Naive thymus-derived CD4-positive, alpha-beta T cell (primary cell): ENCODE measurements around the gene STK24. TPM values are rescaled to one million over a fixed set of nuclear protein-coding genes. Genes with fewer than 3 reads are reported as not detected.

Experiments used
- ATAC-seq: fragments of 150-1000 bp; cut with Tn5 transposase; 2 replicates; pipeline ENCODE4 v1.10.0; 2021; ENCODE audit warnings: mild to moderate bottlenecking, moderate library complexity
- CTCF ChIA-PET: fragments of 350-600 bp; sonication (Branson Sonifier 250); formaldehyde crosslinking; loops from one replicate; lab custom pipeline; 2021; ENCODE audit warnings: antibody characterized with exemption; lab: Charles Lee
- POLR2A ChIA-PET: fragments of 350-600 bp; sonication (Branson Sonifier 250); formaldehyde crosslinking; loops from one replicate; lab custom pipeline; 2021; ENCODE audit warnings: antibody characterized with exemption, inconsistent platforms; lab: Charles Lee
- DNase-seq, 9 donors: peaks; one replicate each; pipeline versions ENCODE4 v3.0.0 to v3.0.0-alpha.2; 2020 to 2022; ENCODE audit warnings: mixed read lengths in 1 of 9
- H3K27ac ChIP-seq: one replicate; pipeline ENCODE4 v1.7.0; 2013; ENCODE audit warnings: mild to moderate bottlenecking, low read depth, low read length, moderate library complexity
- H3K27me3 ChIP-seq, 2 donors: one replicate each; pipeline ENCODE4 v1.7.0; 2013; ENCODE audit warnings: low read length in 2 of 2, mild to moderate bottlenecking in 2 of 2, moderate library complexity in 2 of 2; ENCODE audit not compliant: control insufficient read depth in 2 of 2, insufficient read depth in 2 of 2
- H3K36me3 ChIP-seq, 3 experiments: 1 replicate in 2 of 3; 2 replicates in 1 of 3; pipeline ENCODE4 v1.7.0; 2013; ENCODE audit warnings: low read length in 3 of 3, mild to moderate bottlenecking in 3 of 3, moderate library complexity in 1 of 3; ENCODE audit not compliant: insufficient read depth in 3 of 3, control insufficient read depth in 2 of 3
- H3K4me1 ChIP-seq, 2 donors: one replicate each; pipeline ENCODE4 v1.7.0; 2013; ENCODE audit warnings: low read length in 2 of 2, mild to moderate bottlenecking in 2 of 2, moderate library complexity in 1 of 2; ENCODE audit not compliant: control insufficient read depth in 2 of 2, insufficient read depth in 2 of 2
- H3K4me3 ChIP-seq: 2 replicates; pipeline ENCODE4 v1.7.0; 2013; ENCODE audit warnings: mild to moderate bottlenecking, low read length
- H3K9me3 ChIP-seq, 3 experiments: 1 replicate in 2 of 3; 2 replicates in 1 of 3; pipeline ENCODE4 v1.7.0; 2013; ENCODE audit warnings: low read length in 3 of 3; ENCODE audit not compliant: control insufficient read depth in 2 of 3
- H3K27ac Mint-ChIP-seq, 9 donors: one replicate each; pipeline ENCODE4 v1.8.0; 2020 to 2022; ENCODE audit warnings: mixed read lengths in 9 of 9, mild to moderate bottlenecking in 8 of 9, moderate library complexity in 5 of 9, inconsistent platforms in 2 of 9
- H3K27me3 Mint-ChIP-seq, 5 donors: one replicate each; pipeline ENCODE4 v1.8.0; 2021 to 2022; ENCODE audit warnings: mixed read lengths in 5 of 5, mild to moderate bottlenecking in 1 of 5
- H3K36me3 Mint-ChIP-seq, 5 donors: one replicate each; pipeline ENCODE4 v1.8.0; 2020 to 2022; ENCODE audit warnings: mixed read lengths in 5 of 5, mild to moderate bottlenecking in 3 of 5, inconsistent platforms in 1 of 5
- H3K4me1 Mint-ChIP-seq, 7 donors: one replicate each; pipeline ENCODE4 v1.8.0; 2020 to 2022; ENCODE audit warnings: mixed read lengths in 7 of 7, mild to moderate bottlenecking in 3 of 7, inconsistent platforms in 1 of 7
- H3K4me3 Mint-ChIP-seq, 10 donors: one replicate each; pipeline ENCODE4 v1.8.0; 2020 to 2022; ENCODE audit warnings: mild to moderate bottlenecking in 10 of 10, mixed read lengths in 10 of 10, moderate library complexity in 6 of 10, inconsistent platforms in 2 of 10
- H3K9me3 Mint-ChIP-seq, 11 donors: one replicate each; pipeline ENCODE4 v1.8.0; 2020 to 2022; ENCODE audit warnings: mixed read lengths in 11 of 11, mild to moderate bottlenecking in 4 of 11, inconsistent platforms in 1 of 11, moderate library complexity in 1 of 11
- intact Hi-C, 2 donors: fragments of 100-400 bp; cut with micrococcal nuclease; formaldehyde crosslinking; loops; one replicate each; pipeline ENCODE4 v1.15.1; 2023
- polyA plus RNA-seq, 2 donors: library from polyadenylated mRNA; unstranded; fragments of 300-500 nt; fragmentation: Illumina TruSeq; gene quantifications; one replicate each; pipeline ENCODE4 v1.2.3, GENCODE V29; 2021
- total RNA-seq, 6 experiments: library from RNA in 5 of 6; stranded (reverse) in 5 of 6; gene quantifications; 1 replicate in 5 of 6; 2 replicates in 1 of 6; pipeline ENCODE4 v1.2.3 and lab custom pipeline; 2021 to 2026

STK24 gene
- total and polyA plus RNA-seq, 7 experiments from 2014 or later: 29.8 to 148 (median 94.4) TPM

- Mint-ChIP-seq H3K4me1 (peaks cover 0 to 12% (median 4%) of the 10 kb centered on the region in 7 donors), H3K4me3 (no peak overlapping the region), H3K27me3 (no peaks in the 10 kb centered on the region), H3K9me3 (peaks cover 0 to 6% (median 0%) of the 10 kb centered on the region in 11 donors), H3K36me3 (peaks cover 0 to 4% (median 2%) of the 10 kb centered on the region in 5 donors), H3K27ac (no peak overlapping the region)
- no peaks in the 10 kb centered on the region for H3K4me1 ChIP-seq
- ATAC-seq (no peak), DNase-seq (no peak)
- H3K27ac ChIP-seq: no peak overlapping the region
- H3K4me3 ChIP-seq: no peak overlapping the region
- H3K9me3 ChIP-seq: no peaks in the 10 kb centered on the region
- intact Hi-C loops: no loop called here
- CTCF ChIA-PET: interaction anchor here (1.3 kb wide), 1 partner anchor 68 kb away, joined by 3 read pairs; no protein-coding TSS in a partner anchor
- POLR2A ChIA-PET: interaction anchor here (1.4 kb wide), 1 partner anchor 14 kb away, joined by 3 read pairs; no protein-coding TSS in a partner anchor
- no peaks in the 10 kb centered on the region for H3K36me3 ChIP-seq
- H3K27me3 ChIP-seq: no peaks in the 10 kb centered on the region
Observed at GRCh38 chr13:98585398-98585754, 8.5 kb upstream of the STK24 start.

- Mint-ChIP-seq H3K27ac (peak overlapping the region in 1 of 9 donors; percentile 87), H3K4me3 (no peak overlapping the region)
Observed at GRCh38 chr13:98584668-98585397, 7.9 kb upstream of the STK24 start.

GRCh38 chr13:98582947-98583346 is 6.0 kb upstream of the STK24 start:
- Histone ChIP-seq H3K27me3 (no peaks in the 10 kb centered on the region), H3K4me1 (peaks cover 0 to under 1% of the 10 kb centered on the region in 2 donors), H3K36me3 (no peaks in the 10 kb centered on the region), H3K4me3 (no peak overlapping the region), H3K27ac (no peak overlapping the region), H3K9me3 (no peaks in the 10 kb centered on the region)
- Mint-ChIP-seq H3K9me3 (peaks cover 0 to 1% (median 0%) of the 10 kb centered on the region in 11 donors), H3K4me3 (no peak overlapping the region), H3K36me3 (peaks cover 0 to 2% (median 0%) of the 10 kb centered on the region in 5 donors), H3K27me3 (no peaks in the 10 kb centered on the region), H3K4me1 (peaks cover 0 to 12% (median 4%) of the 10 kb centered on the region in 7 donors), H3K27ac (peak overlapping the region in 2 of 9 donors; percentile 1 to 70)
- intact Hi-C loops: no loop called here
- CTCF ChIA-PET: interaction anchor here (0.9 to 1.2 kb wide), 2 partner anchors 19 to 132 kb away, joined by 3 to 5 read pairs; no protein-coding TSS in a partner anchor
- POLR2A ChIA-PET: interaction anchor here (0.9 kb wide), 1 partner anchor 38 kb away, joined by 4 read pairs; no protein-coding TSS in a partner anchor
- ATAC-seq (no peak), DNase-seq (no peak)

More at GRCh38 chr13:98584668-98585397, 7.9 kb upstream of the STK24 start:
- no peak for ATAC-seq
- H3K36me3 Mint-ChIP-seq: peaks cover 0 to 4% (median 2%) of the 10 kb centered on the region in 5 donors
- no peaks in the 10 kb centered on the region for H3K9me3 ChIP-seq
- no peak overlapping the region for H3K27ac ChIP-seq
- no peaks in the 10 kb centered on the region for H3K27me3 ChIP-seq
- no peak for DNase-seq
- H3K9me3 Mint-ChIP-seq: peaks cover 0 to 2% (median 0%) of the 10 kb centered on the region in 11 donors
- H3K4me3 ChIP-seq: no peak overlapping the region
- H3K27me3 Mint-ChIP-seq: no peaks in the 10 kb centered on the region
- H3K4me1 ChIP-seq: no peaks in the 10 kb centered on the region
- H3K4me1 Mint-ChIP-seq: peaks cover 0 to 12% (median 4%) of the 10 kb centered on the region in 7 donors
- ChIA-PET POLR2A (interaction anchor here (1.4 kb wide), 1 partner anchor 14 kb away, joined by 3 read pairs; no protein-coding TSS in a partner anchor), CTCF (interaction anchor here (1.3 kb wide), 1 partner anchor 68 kb away, joined by 3 read pairs; no protein-coding TSS in a partner anchor)
- intact Hi-C loops: no loop called here
- no peaks in the 10 kb centered on the region for H3K36me3 ChIP-seq

DNA sequence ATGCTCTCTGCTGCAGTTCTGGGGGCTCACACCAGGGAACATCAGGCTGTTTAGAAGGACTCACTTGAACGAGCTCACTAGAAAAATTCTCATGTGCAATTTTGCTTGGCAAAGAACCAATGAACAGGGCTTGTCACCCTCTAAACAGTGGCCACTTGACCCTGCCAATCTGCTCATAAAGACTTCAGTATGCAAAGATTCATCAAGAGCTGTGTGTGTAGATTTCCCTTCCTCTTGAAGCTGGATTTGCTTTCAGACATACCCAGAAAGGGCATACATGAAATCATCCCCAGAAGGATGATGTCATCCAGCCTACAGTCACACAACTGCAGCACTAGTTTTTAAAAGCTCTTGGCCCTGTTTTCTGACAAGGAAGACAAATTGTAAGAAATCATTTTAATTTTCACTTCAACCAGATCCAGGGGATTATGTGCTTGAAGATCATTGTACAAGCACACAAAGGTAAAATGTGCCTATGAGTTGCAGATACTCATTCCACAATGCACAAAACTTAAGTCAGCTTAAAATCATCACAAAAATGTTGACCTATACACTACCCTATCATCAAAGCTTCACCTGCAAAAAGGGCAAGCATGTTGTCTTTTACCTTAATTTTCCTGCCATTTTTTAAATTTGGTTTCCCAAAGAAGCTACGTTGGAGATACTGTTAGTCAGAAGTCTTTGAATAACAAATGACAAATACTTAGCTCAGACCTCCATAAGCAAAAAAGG is 5.2 kb upstream of the STK24 start:
- Histone ChIP-seq H3K27ac (no peak overlapping the region), H3K4me1 (peaks cover 0 to 6% of the 10 kb centered on the region in 2 donors), H3K4me3 (no peak overlapping the region), H3K27me3 (no peaks in the 10 kb centered on the region), H3K36me3 (no peaks in the 10 kb centered on the region), H3K9me3 (no peaks in the 10 kb centered on the region)
- CTCF ChIA-PET: interaction anchor here (0.5 to 1.2 kb wide), 4 partner anchors 18 to 132 kb away, joined by 3 to 5 read pairs (median 3); no protein-coding TSS in a partner anchor
- Mint-ChIP-seq H3K4me3 (no peak overlapping the region), H3K4me1 (peaks cover 0 to 18% (median 8%) of the 10 kb centered on the region in 7 donors), H3K9me3 (peaks cover 0 to 1% (median 0%) of the 10 kb centered on the region in 11 donors), H3K27me3 (no peaks in the 10 kb centered on the region), H3K36me3 (peaks cover 0 to under 1% (median 0%) of the 10 kb centered on the region in 5 donors), H3K27ac (peak overlapping the region in 5 of 9 donors; percentile 4 to 70 (median 22))
- intact Hi-C loops: no loop called here
- DNase-seq (no peak), ATAC-seq (no peak)
- POLR2A ChIA-PET: interaction anchor here (0.9 kb wide), 1 partner anchor 37 kb away, joined by 4 read pairs; no protein-coding TSS in a partner anchor

DNA sequence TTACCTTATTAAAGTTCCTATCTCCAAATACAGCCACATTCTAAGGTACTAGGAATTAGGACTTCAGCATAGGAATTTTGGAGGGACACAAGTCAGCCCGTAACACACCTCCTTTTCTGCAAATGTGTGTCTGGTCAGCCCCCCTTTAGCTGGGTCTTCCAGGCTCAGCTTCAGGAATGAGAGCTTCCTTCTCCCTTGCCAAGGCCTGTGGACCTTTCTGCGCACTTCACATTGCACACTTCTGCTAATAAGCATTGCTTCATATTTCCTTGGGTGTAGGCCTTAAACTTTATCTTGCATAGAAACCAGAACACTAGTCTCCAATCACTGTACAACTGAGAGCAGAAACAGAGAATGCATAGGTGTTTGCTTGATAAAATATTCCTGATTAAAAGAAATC is 4.5 kb upstream of the STK24 start:
- Mint-ChIP-seq H3K27me3 (no peaks in the 10 kb centered on the region), H3K9me3 (no peaks in the 10 kb centered on the region), H3K4me1 (peaks cover 0 to 18% (median 8%) of the 10 kb centered on the region in 7 donors), H3K27ac (peak overlapping the region in 6 of 9 donors; percentile 4 to 70 (median 31)), H3K36me3 (no peaks in the 10 kb centered on the region), H3K4me3 (no peak overlapping the region)
- H3K36me3 ChIP-seq: no peaks in the 10 kb centered on the region
- H3K4me3 ChIP-seq: no peak overlapping the region
- POLR2A ChIA-PET: interaction anchor here (1.3 to 1.8 kb wide), 2 partner anchors 10 to 11 kb away, joined by 4 to 5 read pairs; no protein-coding TSS in a partner anchor
- ATAC-seq (no peak), DNase-seq (no peak)
- H3K9me3 ChIP-seq: no peaks in the 10 kb centered on the region
- CTCF ChIA-PET: interaction anchor here (0.7 kb wide), 1 partner anchor 32 kb away, joined by 3 read pairs; no protein-coding TSS in a partner anchor
- no peaks in the 10 kb centered on the region for H3K27me3 ChIP-seq
- intact Hi-C loops: no loop called here
- H3K4me1 ChIP-seq: peaks cover 0 to 6% of the 10 kb centered on the region in 2 donors
- H3K27ac ChIP-seq: no peak overlapping the region

DNA sequence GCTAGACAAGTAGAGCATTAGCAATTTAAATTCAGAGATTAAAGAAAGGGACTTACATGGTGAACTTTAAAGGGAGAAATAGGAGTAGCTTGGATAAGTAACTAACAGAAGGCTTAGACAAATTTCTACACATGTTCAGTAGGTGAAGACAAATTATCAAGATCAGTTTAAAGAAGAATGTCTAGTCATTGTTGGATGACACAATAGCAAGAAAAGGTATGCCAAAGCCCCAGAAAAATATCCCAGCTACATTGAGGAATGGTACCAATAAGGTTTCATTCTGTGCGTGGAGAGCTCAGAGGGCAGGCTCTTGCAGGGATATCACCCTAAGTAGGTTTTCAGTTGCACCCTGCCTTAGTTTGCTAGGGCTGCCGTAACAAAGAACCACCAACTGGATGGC is 3.5 kb upstream of the STK24 start:
- Mint-ChIP-seq H3K27me3 (no peaks in the 10 kb centered on the region), H3K4me1 (peaks cover 4 to 22% (median 9%) of the 10 kb centered on the region in 7 donors), H3K9me3 (no peaks in the 10 kb centered on the region), H3K36me3 (peaks cover 0 to 4% (median 0%) of the 10 kb centered on the region in 5 donors), H3K27ac (peak overlapping the region in 5 of 9 donors; percentile 6 to 65 (median 39)), H3K4me3 (no peak overlapping the region)
- ChIA-PET POLR2A (interaction anchor here (1.3 to 1.8 kb wide), 2 partner anchors 9 to 10 kb away, joined by 4 to 5 read pairs; no protein-coding TSS in a partner anchor), CTCF (interaction anchor here (1.0 kb wide), 1 partner anchor 135 kb away, joined by 3 read pairs; no protein-coding TSS in a partner anchor)
- DNase-seq (no peak), ATAC-seq (no peak)
- H3K27me3 ChIP-seq: no peaks in the 10 kb centered on the region
- H3K27ac ChIP-seq: no peak overlapping the region
- no peaks in the 10 kb centered on the region for H3K36me3 ChIP-seq
- no peaks in the 10 kb centered on the region for H3K9me3 ChIP-seq
- H3K4me3 ChIP-seq: no peak overlapping the region
- intact Hi-C loops: no loop called here
- peaks cover 0 to 7% of the 10 kb centered on the region in 2 donors for H3K4me1 ChIP-seq
